Measurements from ENCODE around the gene ANXA2R.
A peak's percentile ranks its signal among the peaks of the same experiment; 100 is the strongest.

GRCh38 chr5:43042176-43042625 is 2.1 kb upstream of the ANXA2R start:
- peak in 1 of 2 donors; percentile 9 for TF ChIP-seq CTCF (conservative IDR thresholded peaks at IDR 0.05 in 1 of 2, IDR thresholded peaks at IDR 0.05 in 1 of 2; ENCODE audit: low read depth in 1 of 2, low read length in 2 of 2)
- TF ChIP-seq EZH2 (IDR thresholded peaks at IDR 0.05; ENCODE audit: low read length, missing control alignments) = no peak
